Smooth muscle cell (in vitro differentiated cells): ENCODE results near the gene SMIM1. TPM values are rescaled to one million over a fixed set of nuclear protein-coding genes. Genes with fewer than 3 reads are reported as not detected.

Experiments used
- DNase-seq: peaks from one replicate; lab custom pipeline; 2025; ENCODE audit not compliant: unreplicated experiment; lab: John Stamatoyannopoulos, UW
- H2AFZ ChIP-seq: fragments of 200-600 bp; sonication (generic); 2 replicates; pipeline ENCODE4 v1.6.0; 2016; ENCODE audit warnings: antibody characterized with exemption, low read depth, mild to moderate bottlenecking
- H3F3A ChIP-seq: fragments of 200-600 bp; sonication (generic); 2 replicates; pipeline ENCODE4 v1.6.0; 2017; ENCODE audit warnings: antibody characterized with exemption, low read depth
- H3K27ac ChIP-seq: fragments of 200-600 bp; sonication (generic); 2 replicates; pipeline ENCODE4 v1.5.1; 2016; ENCODE audit warnings: low read depth, mild to moderate bottlenecking
- H3K27me3 ChIP-seq: fragments of 200-600 bp; sonication (generic); 2 replicates; pipeline ENCODE4 v1.6.1; 2016; ENCODE audit warnings: low read depth, mild to moderate bottlenecking
- H3K36me3 ChIP-seq: fragments of 200-600 bp; sonication (generic); 2 replicates; pipeline ENCODE4 v1.5.1; 2016; ENCODE audit warnings: low read depth
- H3K4me1 ChIP-seq: fragments of 200-600 bp; sonication (generic); 2 replicates; pipeline ENCODE4 v1.5.1; 2016; ENCODE audit warnings: low read depth
- H3K4me2 ChIP-seq: fragments of 200-600 bp; sonication (generic); 2 replicates; pipeline ENCODE4 v1.6.0; 2016; ENCODE audit warnings: mild to moderate bottlenecking
- H3K4me3 ChIP-seq: fragments of 200-600 bp; sonication (generic); 2 replicates; pipeline ENCODE4 v1.5.1; 2016; ENCODE audit warnings: mild to moderate bottlenecking
- H3K79me2 ChIP-seq: fragments of 200-600 bp; sonication (generic); 2 replicates; pipeline ENCODE4 v1.6.0; 2016; ENCODE audit warnings: low read depth, mild to moderate bottlenecking
- H3K9ac ChIP-seq: fragments of 200-600 bp; sonication (generic); 2 replicates; pipeline ENCODE4 v1.6.0; 2016; ENCODE audit warnings: low read depth
- H3K9me3 ChIP-seq: fragments of 200-600 bp; sonication (generic); replicated peaks from 2 replicates; pipeline ENCODE4 v1.5.1; 2016; ENCODE audit warnings: low read depth
- H4K20me1 ChIP-seq: fragments of 200-600 bp; sonication (generic); 2 replicates; pipeline ENCODE4 v1.6.0; 2016; ENCODE audit warnings: low read depth
- CTCF ChIP-seq: fragments of 200-600 bp; sonication (generic); IDR thresholded peaks from 2 replicates; pipeline ENCODE4 v1.5.1; 2017; ENCODE audit warnings: borderline replicate concordance, mild to moderate bottlenecking, antibody characterized with exemption; ENCODE audit not compliant: insufficient read depth, poor library complexity, severe bottlenecking
- WGBS: methylation state at CpG from one replicate; pipeline ENCODE4 v1.1.7; 2016; ENCODE audit warnings: low lambda C conversion rate; 5-methylcytosine and 5-hydroxymethylcytosine counted together
- polyA plus RNA-seq: library from polyadenylated mRNA; unstranded; fragments of >200 nt; fragmentation: Nextera tagmentation; extraction: Ambion mirVana; gene quantifications from 2 replicates; pipeline ENCODE4 v1.2.1, GENCODE V29; 2016
- total RNA-seq: library from RNA; depleted of rRNA; stranded (reverse); fragments of >200 nt; gene quantifications from 2 replicates; pipeline ENCODE4 v1.2.3, GENCODE V29; 2014

SMIM1 gene
- total and polyA plus RNA-seq, 2 experiments from 2014 or later = 1.3 to 14.9 TPM

GRCh38 chr1:3729594-3730542 is 42.7 kb upstream of the SMIM1 start:
- H2AFZ ChIP-seq = no peak overlapping the region
- no peaks in the 10 kb centered on the region for H3K36me3 ChIP-seq
- H3K9me3 ChIP-seq = no peaks in the 10 kb centered on the region
- H3K4me3 ChIP-seq = no peak overlapping the region
- DNase-seq = no peak
- TF ChIP-seq CTCF = no peak
- H3K9ac ChIP-seq = no peak overlapping the region
- no peaks in the 10 kb centered on the region for H3K27me3 ChIP-seq
- 94% methylated on average over 27 of the region's 32 CpGs for WGBS
- no peak overlapping the region for H3K27ac ChIP-seq
- no peak overlapping the region for H3K4me2 ChIP-seq
- no peaks in the 10 kb centered on the region for H4K20me1 ChIP-seq
- H3F3A ChIP-seq = no peaks in the 10 kb centered on the region
- no peaks in the 10 kb centered on the region for H3K4me1 ChIP-seq
- H3K79me2 ChIP-seq = no peaks in the 10 kb centered on the region

- H3K4me3 ChIP-seq = no peak overlapping the region
- H3K27me3 ChIP-seq = no peaks in the 10 kb centered on the region
- H3K9ac ChIP-seq = no peak overlapping the region
- WGBS = 95% methylated on average over 25 of the region's 25 CpGs
- DNase-seq = no peak
- no peaks in the 10 kb centered on the region for H4K20me1 ChIP-seq
- no peak overlapping the region for H2AFZ ChIP-seq
- no peaks in the 10 kb centered on the region for H3K79me2 ChIP-seq
- no peak for TF ChIP-seq CTCF
- H3F3A ChIP-seq = no peaks in the 10 kb centered on the region
- no peaks in the 10 kb centered on the region for H3K4me1 ChIP-seq
- H3K9me3 ChIP-seq = no peaks in the 10 kb centered on the region
- no peak overlapping the region for H3K27ac ChIP-seq
- no peaks in the 10 kb centered on the region for H3K36me3 ChIP-seq
- H3K4me2 ChIP-seq = no peak overlapping the region
These were observed 41.9 kb upstream of the SMIM1 start for GRCh38 chr1:3730543-3731247.

- no peak for TF ChIP-seq CTCF
- Histone ChIP-seq H3K79me2 (no peaks in the 10 kb centered on the region), H3K9ac (no peak overlapping the region), H3K36me3 (no peaks in the 10 kb centered on the region), H3K4me1 (no peaks in the 10 kb centered on the region), H3K27ac (no peak overlapping the region), H3K4me2 (no peak overlapping the region), H3K4me3 (no peak overlapping the region), H3K9me3 (no peaks in the 10 kb centered on the region), H3F3A (no peaks in the 10 kb centered on the region), H2AFZ (no peak overlapping the region), H4K20me1 (no peaks in the 10 kb centered on the region), H3K27me3 (no peaks in the 10 kb centered on the region)
- no peak for DNase-seq
- 82% methylated on average over 25 of the region's 25 CpGs for WGBS
These were observed 40.7 kb upstream of the SMIM1 start for GRCh38 chr1:3731583-3732433.
